Testis (tissue), 3 donors: Measurements from ENCODE around the gene PLPPR1. TPM values are rescaled to one million over a fixed set of nuclear protein-coding genes. Genes with fewer than 3 reads are reported as not detected.

Source experiments
- DNase-seq: peaks from one replicate; pipeline ENCODE4 v3.0.0-alpha.2; 2019
- H3K27ac ChIP-seq, 2 donors: fragments of 200-600 bp; sonication (generic); one replicate each; pipeline ENCODE4 v1.5.1; 2019
- H3K27me3 ChIP-seq: fragments of 200-600 bp; sonication (generic); one replicate; pipeline ENCODE4 v1.5.1; 2019
- H3K36me3 ChIP-seq: fragments of 200-600 bp; sonication (generic); one replicate; pipeline ENCODE4 v1.5.1; 2017; ENCODE audit warnings: low read depth; ENCODE audit errors: missing control alignments
- H3K4me1 ChIP-seq: fragments of 200-600 bp; sonication (generic); one replicate; pipeline ENCODE4 v1.5.1; 2019
- H3K4me3 ChIP-seq, 2 donors: fragments of 200-600 bp; sonication (generic); one replicate each; pipeline ENCODE4 v1.5.1; 2017 to 2019
- H3K9me3 ChIP-seq: fragments of 200-600 bp; sonication (generic); one replicate; pipeline ENCODE4 v1.5.1; 2017
- CTCF ChIP-seq, 3 experiments: fragments of 450-650 bp in 2 of 3; fragments of 200-600 bp in 1 of 3; sonication (generic) in 1 of 3; IDR thresholded peaks; one replicate each; pipeline ENCODE4 v1.5.1; 2016 to 2019; ENCODE audit warnings: antibody characterized with exemption in 3 of 3, mild to moderate bottlenecking in 2 of 3, moderate library complexity in 1 of 3
- POLR2A ChIP-seq: fragments of 450-650 bp; IDR thresholded peaks from one replicate; pipeline ENCODE4 v1.6.1; 2017; ENCODE audit warnings: antibody characterized with exemption, mild to moderate bottlenecking, moderate library complexity
- WGBS, 2 donors: methylation state at CpG; one replicate each; pipeline ENCODE4 v1.1.5; 2018; 5-methylcytosine and 5-hydroxymethylcytosine counted together
- intact Hi-C: fragments of 100-400 bp; cut with DNase I; formaldehyde crosslinking; loops from one replicate; pipeline ENCODE4 v1.15.1; 2023; ENCODE audit warnings: low total_unique reads
- polyA plus RNA-seq: library from polyadenylated mRNA; stranded (reverse); fragments of 350-450 nt; fragmentation: Illumina TruSeq; extraction: RNeasy Lipid Tissue Mini Kit (QIAGEN cat#74804); gene quantifications from one replicate; pipeline ENCODE4 v1.2.3, GENCODE V29; 2014; ENCODE audit warnings: low read depth, low replicate concordance; ENCODE audit not compliant: insufficient read depth
- total RNA-seq, 2 donors: library from RNA; depleted of rRNA; stranded (reverse); fragments of >200 nt; gene quantifications; one replicate each; pipeline ENCODE4 v1.2.3, GENCODE V29; 2016

PLPPR1 gene
- total and polyA plus RNA-seq, 3 donors from 2014 or later, result 1.2 to 2.9 (median 2.5) TPM

DNA sequence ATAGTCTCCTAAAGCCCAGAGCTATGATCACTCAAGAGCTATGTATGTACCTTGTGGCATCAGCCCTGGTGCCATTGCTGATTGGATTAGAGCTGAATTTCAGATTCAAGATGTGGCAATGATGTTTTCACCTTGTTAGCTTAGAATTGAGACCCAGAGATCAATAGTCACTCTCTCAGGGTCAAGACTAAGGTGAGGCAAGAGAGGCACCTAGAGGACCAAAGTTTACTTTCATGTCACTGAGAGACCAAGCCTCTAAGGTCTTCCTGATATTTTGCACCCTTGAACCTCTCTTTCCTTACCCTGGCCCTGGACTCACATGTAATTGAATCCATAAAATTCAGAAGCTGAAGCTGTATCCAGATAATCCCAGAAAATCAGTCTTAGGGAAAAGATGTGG, 313.4 kb downstream of the PLPPR1 start:
- intact Hi-C loops, result no loop called here
- Histone ChIP-seq H3K4me1 (peaks cover 4% of the 10 kb centered on the region), H3K4me3 (no peak overlapping the region), H3K27ac (no peak overlapping the region), H3K36me3 (no peaks in the 10 kb centered on the region), H3K27me3 (no peaks in the 10 kb centered on the region), H3K9me3 (no peaks in the 10 kb centered on the region)
- no peak for DNase-seq
- TF ChIP-seq POLR2A, result no peak
- no peak for TF ChIP-seq CTCF (IDR thresholded peaks at IDR 0.05)

- Histone ChIP-seq H3K27me3 (no peaks in the 10 kb centered on the region), H3K9me3 (no peaks in the 10 kb centered on the region), H3K36me3 (no peaks in the 10 kb centered on the region), H3K27ac (no peak overlapping the region), H3K4me3 (no peak overlapping the region), H3K4me1 (peaks cover 4% of the 10 kb centered on the region)
- DNase-seq, result no peak
- intact Hi-C loops, result no loop called here
- 18 to 46% methylated on average over 1 of the region's 1 CpG for WGBS, 2 donors
- TF ChIP-seq POLR2A, result no peak
These were observed 314.1 kb downstream of the PLPPR1 start for GRCh38 chr9:101342595-101342994.

DNA sequence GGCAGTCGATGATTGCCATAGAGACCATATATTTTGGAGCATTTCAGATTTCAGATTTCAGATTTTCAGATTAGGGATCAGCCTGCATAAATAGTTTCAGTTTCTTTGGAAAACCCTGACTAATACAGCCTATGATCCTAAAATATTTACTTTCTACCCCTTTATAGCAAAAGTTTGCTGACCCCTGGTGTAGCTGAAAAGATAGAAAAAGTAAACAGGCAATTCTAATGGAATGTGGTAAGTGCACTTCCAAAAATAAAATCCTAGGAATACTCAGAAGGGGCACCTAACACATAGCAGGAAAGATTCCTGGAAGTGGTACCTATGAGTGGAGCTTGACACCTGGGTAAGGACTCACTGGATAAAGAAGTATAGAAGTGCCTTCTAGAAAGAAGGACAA, 321.8 kb downstream of the PLPPR1 start:
- no peak for DNase-seq

GRCh38 chr9:101352892-101353463, 324.5 kb downstream of the PLPPR1 start:
- TF ChIP-seq POLR2A, result no peak
- TF ChIP-seq CTCF (IDR thresholded peaks at IDR 0.05), result no peak
- H3K9me3 ChIP-seq, result no peaks in the 10 kb centered on the region
- WGBS, 2 donors, result 87 to 90% methylated on average over 6 of the region's 6 CpGs
- DNase-seq, result no peak
- no peaks in the 10 kb centered on the region for H3K36me3 ChIP-seq
- H3K27me3 ChIP-seq, result no peaks in the 10 kb centered on the region
- no peak overlapping the region for H3K27ac ChIP-seq
- H3K4me3 ChIP-seq, result no peak overlapping the region
- H3K4me1 ChIP-seq, result no peaks in the 10 kb centered on the region
- intact Hi-C loops, result no loop called here

More for the DNA sequence above, 321.8 kb downstream of the PLPPR1 start:
- H3K9me3 ChIP-seq, result no peaks in the 10 kb centered on the region
- 93% methylated on average over 1 of the region's 1 CpG for WGBS, 2 donors
- no peak overlapping the region for H3K4me3 ChIP-seq
- no peaks in the 10 kb centered on the region for H3K27me3 ChIP-seq
- no peak for TF ChIP-seq CTCF (IDR thresholded peaks at IDR 0.05)
- H3K27ac ChIP-seq, result no peak overlapping the region
- intact Hi-C loops, result no loop called here
- H3K36me3 ChIP-seq, result no peaks in the 10 kb centered on the region
- H3K4me1 ChIP-seq, result no peaks in the 10 kb centered on the region

GRCh38 chr9:101353683-101354082, 325.2 kb downstream of the PLPPR1 start:
- no peaks in the 10 kb centered on the region for H3K27me3 ChIP-seq

More at GRCh38 chr9:101353683-101354082, 325.2 kb downstream of the PLPPR1 start:
- Histone ChIP-seq H3K4me1 (no peaks in the 10 kb centered on the region), H3K4me3 (no peak overlapping the region), H3K36me3 (no peaks in the 10 kb centered on the region), H3K9me3 (no peaks in the 10 kb centered on the region), H3K27ac (no peak overlapping the region)
- 56 to 63% methylated on average over 2 of the region's 2 CpGs for WGBS, 2 donors
- TF ChIP-seq CTCF (IDR thresholded peaks at IDR 0.05), result no peak
- no peak for TF ChIP-seq POLR2A
- DNase-seq, result no peak
- intact Hi-C loops, result no loop called here
